Cardiac fibroblast (primary cell): ENCODE measurements around the gene SELPLG.
"Not testable (repeated sequence)": the region's sequence is repeated elsewhere in the genome, so short reads cannot be mapped to it uniquely, and the experiment has no call there.

Experiments used
- DNase-seq, 2 donors: peaks; one replicate each; pipeline versions ENCODE4 v3.0.0 to v3.0.0-alpha.2; 2010; ENCODE audit warnings: low read depth in 2 of 2
- H3K4me3 ChIP-seq, 2 donors: replicated peaks in 1 of 2; 1 replicate in 1 of 2; 2 replicates in 1 of 2; pipeline ENCODE4 v1.5.1; 2011; ENCODE audit warnings: low read depth in 2 of 2, low read length in 2 of 2, mild to moderate bottlenecking in 2 of 2, moderate library complexity in 1 of 2
- TF ChIP-seq, protein P1 (sequence below): IDR thresholded peaks from one replicate; pipeline ENCODE4 v1.5.1; 2011; ENCODE audit warnings: low read depth, mild to moderate bottlenecking, low read length, inconsistent platforms

Gene SELPLG

DNA sequence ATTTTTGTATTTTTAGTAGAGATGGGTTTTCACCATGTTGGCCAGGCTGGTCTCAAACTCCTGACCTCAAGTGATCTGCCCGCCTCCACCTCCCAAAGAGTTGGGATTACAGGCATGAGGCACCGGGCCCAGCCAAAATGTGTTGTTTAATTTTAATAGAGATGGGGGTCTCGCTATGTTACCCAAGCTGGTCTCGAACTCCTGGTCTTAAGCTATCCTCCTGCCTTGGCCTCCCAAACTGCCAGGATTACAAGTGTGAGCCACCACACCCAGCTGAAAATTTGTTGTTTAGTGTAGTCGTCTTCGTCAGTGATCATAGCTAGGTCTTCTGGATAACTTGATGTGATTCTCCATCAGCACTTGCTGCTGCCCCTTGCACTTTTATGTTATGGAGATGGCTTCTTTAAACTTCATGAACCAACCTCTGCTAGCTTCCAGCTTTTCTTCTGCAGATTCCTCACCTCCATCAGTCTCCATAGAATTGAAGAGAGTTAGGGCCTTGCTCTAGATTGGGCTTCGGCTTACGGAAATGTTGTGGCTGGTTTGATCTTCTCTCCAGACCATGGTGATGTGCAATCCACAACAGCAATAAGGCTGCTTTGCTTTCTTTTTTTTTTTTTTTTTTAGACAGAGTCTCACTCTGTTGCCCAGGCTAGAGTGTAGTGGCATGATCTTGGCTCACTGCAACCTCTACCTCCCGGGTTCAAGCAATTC lies 58.3 kb downstream of the SELPLG start:
- H3K4me3 ChIP-seq, result no peak overlapping the region
- TF ChIP-seq, protein P1, sequence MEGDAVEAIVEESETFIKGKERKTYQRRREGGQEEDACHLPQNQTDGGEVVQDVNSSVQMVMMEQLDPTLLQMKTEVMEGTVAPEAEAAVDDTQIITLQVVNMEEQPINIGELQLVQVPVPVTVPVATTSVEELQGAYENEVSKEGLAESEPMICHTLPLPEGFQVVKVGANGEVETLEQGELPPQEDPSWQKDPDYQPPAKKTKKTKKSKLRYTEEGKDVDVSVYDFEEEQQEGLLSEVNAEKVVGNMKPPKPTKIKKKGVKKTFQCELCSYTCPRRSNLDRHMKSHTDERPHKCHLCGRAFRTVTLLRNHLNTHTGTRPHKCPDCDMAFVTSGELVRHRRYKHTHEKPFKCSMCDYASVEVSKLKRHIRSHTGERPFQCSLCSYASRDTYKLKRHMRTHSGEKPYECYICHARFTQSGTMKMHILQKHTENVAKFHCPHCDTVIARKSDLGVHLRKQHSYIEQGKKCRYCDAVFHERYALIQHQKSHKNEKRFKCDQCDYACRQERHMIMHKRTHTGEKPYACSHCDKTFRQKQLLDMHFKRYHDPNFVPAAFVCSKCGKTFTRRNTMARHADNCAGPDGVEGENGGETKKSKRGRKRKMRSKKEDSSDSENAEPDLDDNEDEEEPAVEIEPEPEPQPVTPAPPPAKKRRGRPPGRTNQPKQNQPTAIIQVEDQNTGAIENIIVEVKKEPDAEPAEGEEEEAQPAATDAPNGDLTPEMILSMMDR, result no peak
- DNase-seq, result peak in 1 of 2 donors; percentile 27

DNA sequence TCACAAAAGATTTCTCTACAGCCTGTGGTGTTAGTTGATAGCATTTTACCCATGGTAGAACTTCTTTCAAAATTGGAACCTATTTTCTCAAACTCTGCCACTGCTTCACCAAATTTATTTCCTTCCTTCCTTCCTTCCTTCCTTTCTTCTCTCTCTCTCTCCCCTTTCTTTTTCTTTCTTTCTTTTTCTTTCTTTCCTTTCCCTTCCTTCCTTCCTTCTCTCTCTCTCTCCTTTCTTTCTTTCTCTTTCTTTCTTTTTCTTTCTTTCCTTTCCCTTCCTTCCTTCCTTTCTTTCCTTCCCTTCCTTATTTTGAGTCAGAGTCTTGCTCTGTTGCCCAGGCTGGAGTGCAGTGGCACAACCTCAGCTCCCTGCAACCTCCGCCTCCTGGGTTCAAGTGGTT lies 59.4 kb downstream of the SELPLG start:
- DNase-seq, H3K4me3 ChIP-seq: not testable (repeated sequence)

DNA sequence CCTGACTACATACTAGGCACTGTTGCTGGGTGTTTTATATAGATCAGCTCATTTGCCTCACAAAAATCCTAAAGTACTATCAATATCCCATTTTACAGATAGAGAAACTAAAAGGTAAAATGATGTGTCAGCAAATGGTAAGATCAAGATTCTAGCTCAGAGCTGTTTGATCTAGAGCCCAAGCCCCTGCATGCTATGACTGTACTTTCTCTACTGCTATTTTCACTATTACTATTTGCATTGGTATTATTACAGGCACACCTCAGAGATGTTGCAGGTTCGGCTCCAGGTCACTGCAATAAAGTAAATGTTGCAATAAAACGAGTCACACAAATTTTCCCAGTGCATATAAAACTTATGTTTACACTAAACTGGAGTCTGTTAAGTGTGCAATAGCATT lies 60.4 kb downstream of the SELPLG start:
- H3K4me3 ChIP-seq, result no peak overlapping the region
- DNase-seq, result no peak
- TF ChIP-seq, protein P1, result no peak

DNA sequence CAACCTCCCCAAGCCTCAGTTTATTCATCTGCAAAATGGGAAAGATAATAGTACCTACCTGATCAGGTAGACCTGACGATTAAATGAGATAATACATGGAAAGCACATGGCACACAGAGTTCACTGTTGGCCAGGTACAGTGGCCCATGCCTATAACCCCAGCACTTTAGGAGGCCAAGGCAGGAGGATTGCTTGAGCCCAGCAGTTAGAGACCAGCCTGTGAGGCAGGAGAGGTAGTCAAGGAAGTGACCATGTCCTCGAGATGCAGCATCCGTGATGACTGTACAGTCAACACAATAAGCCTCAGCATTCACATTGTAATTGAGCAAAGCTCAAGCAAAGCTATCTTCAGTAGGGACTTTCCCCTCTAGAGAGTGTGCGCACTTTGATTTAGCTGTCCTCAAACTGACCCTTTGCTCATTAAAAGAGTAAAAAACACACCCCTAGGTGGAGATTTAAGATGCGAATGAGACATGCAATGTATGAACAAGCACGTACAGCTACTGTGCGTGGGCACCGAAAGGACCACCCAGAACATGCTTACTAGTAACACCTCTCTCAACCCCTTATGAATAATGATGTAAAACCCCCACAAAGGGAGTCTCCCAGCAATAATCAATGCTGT lies 61.4 kb downstream of the SELPLG start:
- TF ChIP-seq, protein P1, result no peak
- DNase-seq, result peak in 1 of 2 donors; percentile 62
- H3K4me3 ChIP-seq, result no peak overlapping the region
